Measurements from ENCODE around the gene MUC13.

MUC13 gene

DNA sequence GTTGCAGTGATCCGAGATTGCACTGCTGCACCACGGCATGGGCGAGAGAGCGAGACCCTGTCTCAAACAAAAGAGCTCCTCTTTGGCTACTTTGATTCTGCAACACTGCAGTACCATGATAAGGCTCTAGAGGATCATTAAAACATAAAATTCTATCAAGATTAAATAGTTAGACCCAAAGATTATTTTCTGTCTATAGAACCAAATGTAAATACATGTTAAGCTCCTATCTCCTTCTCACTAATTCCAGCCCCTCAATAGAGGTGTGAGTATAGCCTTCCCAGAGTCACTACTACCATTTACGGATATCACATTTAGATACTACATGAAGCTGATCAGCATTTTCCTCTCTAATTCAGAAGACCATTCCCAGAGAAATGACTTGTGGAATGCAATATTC, 4.3 kb upstream of the MUC13 start:
- no peak for DNase-seq (ENCODE audit: low read depth, low spot score)
- TF ChIP-seq CTCF (IDR thresholded peaks at IDR 0.05; ENCODE audit: insufficient read depth, low read length, missing control alignments): no peak
- H3K4me3 ChIP-seq (ENCODE audit: low read depth, low read length): no peak overlapping the region
- ChIA-PET CTCF (interaction anchor here (1.1 to 6.2 kb wide), 6 partner anchors 11 to 647 kb away, joined by 3 to 47 read pairs (median 5); no protein-coding TSS in a partner anchor), POLR2A (no interaction called here)

DNA sequence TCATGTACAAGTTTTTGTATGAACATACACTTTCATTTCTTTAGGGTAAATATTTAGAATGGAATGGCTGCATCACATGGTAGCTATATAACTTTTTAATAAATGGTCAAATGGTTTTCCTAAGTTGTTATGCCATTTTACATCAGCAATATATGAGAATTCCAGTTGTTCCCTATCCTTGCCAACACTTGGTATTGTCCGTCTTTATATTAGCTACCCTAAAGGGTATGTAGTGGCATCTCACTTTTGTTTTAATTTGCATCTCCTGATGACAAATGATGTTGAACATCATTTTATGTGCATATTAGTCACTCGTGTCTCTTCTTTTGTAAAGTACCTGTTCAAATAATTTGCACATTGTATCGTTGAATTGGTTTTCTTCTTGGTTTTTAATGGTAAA, 2.5 kb upstream of the MUC13 start:
- H3K4me3 ChIP-seq (ENCODE audit: low read depth, low read length): no peak overlapping the region
- ChIA-PET CTCF (interaction anchor here (0.6 to 6.2 kb wide), 2 partner anchors 9 kb away, joined by 4 to 47 read pairs; no protein-coding TSS in a partner anchor), POLR2A (no interaction called here)
- TF ChIP-seq CTCF (IDR thresholded peaks at IDR 0.05; ENCODE audit: insufficient read depth, low read length, missing control alignments): no peak
- DNase-seq (ENCODE audit: low read depth, low spot score): no peak

DNA sequence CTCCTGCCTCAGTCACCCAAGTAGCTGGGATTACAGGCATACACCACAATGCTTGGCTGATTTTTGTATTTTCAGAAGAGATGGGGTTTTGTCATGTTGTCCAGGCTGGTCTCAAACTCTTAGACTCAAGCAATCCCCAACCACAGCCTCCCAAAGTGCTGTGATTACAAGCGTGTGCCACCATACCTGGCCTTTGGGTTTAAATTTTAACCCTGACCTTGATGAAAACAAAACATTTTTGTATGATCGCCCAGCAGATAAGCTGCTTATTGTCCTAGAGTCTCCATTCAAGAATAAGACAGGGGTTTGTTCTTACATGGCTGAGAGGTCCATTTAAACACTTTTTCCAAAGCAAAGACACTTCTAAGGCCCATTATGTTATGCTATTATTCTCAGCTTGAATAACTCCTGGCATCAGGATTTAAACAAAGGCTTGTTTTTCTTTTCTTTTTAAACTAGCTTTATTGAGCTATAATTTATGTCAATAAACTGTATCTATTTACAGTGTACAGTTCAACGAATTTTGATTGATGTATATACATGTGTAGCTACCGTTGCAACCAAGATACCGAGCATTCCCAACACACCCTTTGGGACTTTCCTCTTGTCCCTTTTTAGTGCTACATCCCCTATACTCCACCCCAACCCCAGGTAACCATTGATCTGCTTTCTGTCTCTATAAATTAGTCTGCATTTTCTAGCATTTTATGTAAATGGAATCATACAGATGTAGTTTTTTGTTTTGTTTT, 1.4 kb upstream of the MUC13 start:
- H3K4me3 ChIP-seq (ENCODE audit: low read depth, low read length): no peak overlapping the region
- ChIA-PET POLR2A (no interaction called here), CTCF (interaction anchor here (0.8 to 6.2 kb wide), 7 partner anchors 8 to 651 kb away, joined by 3 to 47 read pairs (median 4); no protein-coding TSS in a partner anchor)
- no peak for TF ChIP-seq CTCF (IDR thresholded peaks at IDR 0.05; ENCODE audit: insufficient read depth, low read length, missing control alignments)
- DNase-seq (ENCODE audit: low read depth, low spot score): no peak

DNA sequence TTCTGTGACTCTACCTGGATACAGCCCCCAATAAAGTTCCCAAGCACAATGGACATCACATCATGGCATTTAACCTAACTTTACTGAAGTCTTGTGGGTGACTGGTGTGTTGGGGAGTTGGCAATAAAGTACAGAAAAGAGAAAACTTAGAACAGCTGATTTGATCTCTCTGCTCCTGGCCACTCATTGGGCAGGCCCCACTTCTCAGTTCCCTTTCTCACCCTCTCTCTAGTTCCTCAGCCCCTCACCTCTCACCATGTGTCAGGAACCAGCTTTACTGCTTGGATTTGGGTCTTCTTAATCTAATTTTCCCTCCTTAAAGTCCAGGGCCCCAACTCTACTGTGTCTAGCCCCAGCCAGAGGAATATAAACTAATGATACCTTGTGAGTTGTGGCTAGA, 713 bp upstream of the MUC13 start:
- CTCF ChIA-PET: interaction anchor here (1.0 to 3.6 kb wide), 7 partner anchors 9 to 650 kb away, joined by 3 to 13 read pairs (median 4); no protein-coding TSS in a partner anchor
- DNase-seq (ENCODE audit: low read depth, low spot score): no peak
- POLR2A ChIA-PET: no interaction called here
- TF ChIP-seq CTCF (IDR thresholded peaks at IDR 0.05; ENCODE audit: insufficient read depth, low read length, missing control alignments): no peak
- H3K4me3 ChIP-seq (ENCODE audit: low read depth, low read length): no peak overlapping the region

DNA sequence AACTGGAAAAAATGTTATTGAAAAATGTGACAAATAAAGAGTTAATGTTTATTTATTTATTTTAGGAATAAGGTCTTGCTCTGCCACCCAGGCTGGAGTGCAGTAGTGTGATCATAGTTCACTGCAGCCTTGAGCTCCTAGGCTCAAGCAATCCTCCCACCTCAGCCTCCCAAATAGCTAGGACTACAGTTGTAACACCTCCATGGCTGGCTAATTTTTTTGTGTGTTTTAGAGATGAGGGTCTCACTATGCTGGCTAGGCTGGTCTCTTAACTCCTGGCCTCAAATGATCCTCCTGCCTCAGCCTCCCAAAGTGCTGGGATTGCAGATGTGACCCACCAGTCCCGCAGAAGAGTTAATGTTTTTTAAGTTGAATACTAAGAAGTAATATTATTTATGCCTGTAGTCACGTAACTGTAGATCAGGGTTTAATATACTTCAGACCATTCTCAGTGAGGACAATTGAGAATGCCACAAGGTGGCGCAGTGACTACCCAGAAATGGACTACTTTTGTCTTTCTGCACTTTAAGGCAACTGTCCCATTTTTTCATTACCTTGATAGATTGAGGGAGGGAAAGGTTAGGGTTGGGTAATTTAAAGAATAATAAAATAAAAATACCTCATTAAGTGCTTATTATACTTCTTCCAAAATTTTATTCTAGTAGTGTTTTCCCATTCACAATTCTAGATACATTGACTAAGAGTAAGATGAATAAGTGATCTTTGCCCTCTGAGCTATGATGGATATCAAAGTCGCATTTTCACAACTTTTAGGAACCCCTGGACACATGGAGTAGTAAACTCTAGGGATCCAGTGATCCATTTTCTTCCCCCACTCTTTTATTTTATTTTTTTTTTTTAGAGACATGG, 6.0 kb downstream of the MUC13 start:
- ChIA-PET POLR2A (no interaction called here), CTCF (interaction anchor here (0.6 to 3.8 kb wide), 25 partner anchors 8 to 660 kb away, joined by 3 to 70 read pairs (median 4); no protein-coding TSS in a partner anchor)
- no peak for DNase-seq (ENCODE audit: low read depth, low spot score)
- H3K4me3 ChIP-seq (ENCODE audit: low read depth, low read length): no peak overlapping the region
- peak; percentile 75 for TF ChIP-seq CTCF (IDR thresholded peaks at IDR 0.05; ENCODE audit: insufficient read depth, low read length, missing control alignments)

- CTCF ChIA-PET: interaction anchor here (0.6 to 3.8 kb wide), 20 partner anchors 10 to 661 kb away, joined by 3 to 70 read pairs (median 4); no protein-coding TSS in a partner anchor
- POLR2A ChIA-PET: no interaction called here
- no peak for TF ChIP-seq CTCF (IDR thresholded peaks at IDR 0.05; ENCODE audit: insufficient read depth, low read length, missing control alignments)
- no peak for DNase-seq (ENCODE audit: low read depth, low spot score)
- no peak overlapping the region for H3K4me3 ChIP-seq (ENCODE audit: low read depth, low read length)
Measured at GRCh38 chr3:124927574-124928045, 6.9 kb downstream of the MUC13 start.
